HepG2 (cell line): ENCODE results near the gene FBN3. TPM values are rescaled to one million over a fixed set of nuclear protein-coding genes. Genes with fewer than 3 reads are reported as not detected.

Experiments used
- ATAC-seq: fragments of 200-7000 bp; cut with Tn5 transposase; 3 replicates; pipeline ENCODE4 v1.9.1; 2020; ENCODE audit warnings: mild to moderate bottlenecking, moderate library complexity
- BruUV-seq: library from RNA; stranded (reverse); fragments of 400-500 nt; replicated peaks from 2 replicates; lab custom pipeline; 2021; lab: Mats Ljungman, UMichigan
- CTCF ChIA-PET: fragments of 300-600 bp; formaldehyde crosslinking; extraction: SDS; loops from one replicate; lab custom pipeline; 2021; ENCODE audit warnings: low total read pairs, inconsistent platforms, low intra/inter-chr PET ratio; lab: Yijun Ruan, JAX
- POLR2A ChIA-PET: fragments of 350-600 bp; sonication (Branson Sonifier 250); formaldehyde crosslinking; loops from one replicate; lab custom pipeline; 2020; ENCODE audit warnings: antibody characterized with exemption, inconsistent platforms; lab: Yijun Ruan, JAX
- DNase-seq: peaks from one replicate; pipeline ENCODE4 v3.0.0-alpha.2; 2015; ENCODE audit warnings: low spot score
- FAIRE-seq: peaks from 3 replicates; lab custom pipeline; 2011; peaks lifted over from hg19 to GRCh38; lab: Jason Lieb, UNC
- H2AFZ ChIP-seq: one replicate; pipeline ENCODE4 v1.6.1; 2011; ENCODE audit warnings: low read length, inconsistent platforms
- H3K27ac ChIP-seq: fragments of 300-600 bp; 3 replicates; pipeline ENCODE4 v1.8.0; 2011; ENCODE audit warnings: mixed run types, mild to moderate bottlenecking, mixed read lengths, low read length, inconsistent platforms; ENCODE audit not compliant: insufficient read depth; ENCODE audit errors: extremely low read length
- H3K27me3 ChIP-seq, 2 experiments: fragments of 200-600 bp in 1 of 2; 2 replicates in 1 of 2; 3 replicates in 1 of 2; pipeline versions ENCODE4 v1.6.0 to v1.8.0; 2011; ENCODE audit warnings: low read length in 2 of 2, mild to moderate bottlenecking in 2 of 2, moderate library complexity in 2 of 2, inconsistent platforms in 1 of 2; ENCODE audit not compliant: insufficient read depth in 2 of 2, control insufficient read depth in 1 of 2
- H3K36me3 ChIP-seq, 2 experiments: fragments of 200-600 bp in 1 of 2; replicated peaks in 1 of 2; 2 replicates in 1 of 2; 3 replicates in 1 of 2; pipeline versions ENCODE4 v1.5.1 to v1.8.0; 2011; ENCODE audit warnings: low read length in 2 of 2, inconsistent platforms in 1 of 2; ENCODE audit not compliant: insufficient read depth in 2 of 2, control insufficient read depth in 1 of 2
- H3K4me1 ChIP-seq: 2 replicates; pipeline ENCODE4 v1.5.1; 2012; ENCODE audit warnings: low read length, inconsistent platforms; ENCODE audit not compliant: insufficient read depth
- H3K4me2 ChIP-seq: 2 replicates; pipeline ENCODE4 v1.6.0; 2011; ENCODE audit warnings: low read depth, low read length, inconsistent platforms
- H3K4me3 ChIP-seq, 3 experiments: fragments of 200-600 bp in 1 of 3; sonication (generic), shearing (Covaris generic) in 1 of 3; replicated peaks in 1 of 3; 2 replicates each; pipeline ENCODE4 v1.5.1; 2011 to 2016; ENCODE audit warnings: low read length in 3 of 3, inconsistent platforms in 2 of 3, low read depth in 2 of 3, mild to moderate bottlenecking in 2 of 3, control low read depth in 1 of 3, mixed read lengths in 1 of 3; ENCODE audit not compliant: insufficient read depth in 1 of 3
- H3K79me2 ChIP-seq: one replicate; pipeline ENCODE4 v1.6.1; 2011; ENCODE audit warnings: low read length, inconsistent platforms; ENCODE audit not compliant: insufficient read depth
- H3K9ac ChIP-seq: 2 replicates; pipeline ENCODE4 v1.6.0; 2011; ENCODE audit warnings: mild to moderate bottlenecking, low read depth, low read length, inconsistent platforms; ENCODE audit not compliant: insufficient read depth
- H3K9me3 ChIP-seq: 2 replicates; pipeline ENCODE4 v1.5.1; 2012; ENCODE audit warnings: mild to moderate bottlenecking, low read length
- H4K20me1 ChIP-seq: 2 replicates; pipeline ENCODE4 v1.6.0; 2011; ENCODE audit warnings: inconsistent platforms, mild to moderate bottlenecking, low read length, moderate library complexity; ENCODE audit not compliant: insufficient read depth
- FOXA3 ChIP-seq: IDR thresholded peaks from 2 replicates; pipeline ENCODE4 v1.6.1; 2016; ENCODE audit warnings: missing genetic modification reagents, missing compliant biosample characterization
- HDAC1 ChIP-seq: sonication (generic); formaldehyde crosslinking; IDR thresholded peaks from 2 replicates; pipeline ENCODE4 v1.5.1; 2020; ENCODE audit warnings: mild to moderate bottlenecking, missing genetic modification reagents
- JUN ChIP-seq: sonication (generic); formaldehyde crosslinking; IDR thresholded peaks from 2 replicates; pipeline ENCODE4 v1.4.0; 2020; ENCODE audit warnings: mild to moderate bottlenecking, missing genetic modification reagents
- MTA1 ChIP-seq: sonication (generic); formaldehyde crosslinking; IDR thresholded peaks from 2 replicates; pipeline ENCODE4 v1.4.0; 2020; ENCODE audit warnings: missing genetic modification reagents, mild to moderate bottlenecking, borderline replicate concordance
- PATZ1 ChIP-seq: sonication (generic); formaldehyde crosslinking; IDR thresholded peaks from 2 replicates; pipeline ENCODE4 v1.4.0; 2020; ENCODE audit warnings: missing genetic modification reagents
- PAWR ChIP-seq: sonication (generic); formaldehyde crosslinking; IDR thresholded peaks from 2 replicates; pipeline ENCODE4 v1.4.0; 2020; ENCODE audit warnings: missing genetic modification reagents, mild to moderate bottlenecking, borderline replicate concordance
- RCOR2 ChIP-seq: IDR thresholded peaks from 2 replicates; pipeline ENCODE4 v1.6.1; 2016; ENCODE audit warnings: missing biosample characterization, missing genetic modification reagents
- RNF2 ChIP-seq: fragments of 450-650 bp; conservative IDR thresholded peaks from 2 replicates; pipeline ENCODE4 v1.6.1; 2016; ENCODE audit warnings: low read depth
- SAP130 ChIP-seq: IDR thresholded peaks from 2 replicates; pipeline ENCODE4 v1.6.1; 2016; ENCODE audit warnings: low read depth
- TBX2 ChIP-seq: sonication (generic); formaldehyde crosslinking; IDR thresholded peaks from 2 replicates; pipeline ENCODE4 v1.5.0; 2020; ENCODE audit warnings: missing genetic modification reagents, mild to moderate bottlenecking, borderline replicate concordance
- TFDP2 ChIP-seq: sonication (generic); formaldehyde crosslinking; IDR thresholded peaks from 2 replicates; pipeline ENCODE4 v1.4.0; 2020; ENCODE audit warnings: missing genetic modification reagents
- ZBTB7A ChIP-seq: sonication (generic); formaldehyde crosslinking; IDR thresholded peaks from 2 replicates; pipeline ENCODE4 v1.8.0; 2022; ENCODE audit warnings: mild to moderate bottlenecking, missing genetic modification reagents
- ZFP62 ChIP-seq: sonication (generic); formaldehyde crosslinking; IDR thresholded peaks from 2 replicates; pipeline ENCODE4 v1.4.0; 2020; ENCODE audit warnings: missing genetic modification reagents
- ZNF138 ChIP-seq: sonication (generic); formaldehyde crosslinking; IDR thresholded peaks from 2 replicates; pipeline ENCODE4 v1.5.0; 2020; ENCODE audit warnings: mild to moderate bottlenecking, low read depth, missing genetic modification reagents
- ZNF234 ChIP-seq: sonication (generic); formaldehyde crosslinking; conservative IDR thresholded peaks from 2 replicates; pipeline ENCODE4 v1.5.1; 2020; ENCODE audit warnings: mild to moderate bottlenecking, missing genetic modification reagents
- ZNF629 ChIP-seq: sonication (generic); formaldehyde crosslinking; conservative IDR thresholded peaks from 2 replicates; pipeline ENCODE4 v1.5.0; 2020; ENCODE audit warnings: missing genetic modification reagents
- ZNF777 ChIP-seq: sonication (generic); formaldehyde crosslinking; IDR thresholded peaks from 2 replicates; pipeline ENCODE4 v1.4.0; 2020; ENCODE audit warnings: missing genetic modification reagents
- ZNF891 ChIP-seq: sonication (generic); formaldehyde crosslinking; IDR thresholded peaks from 2 replicates; pipeline ENCODE4 v1.5.0; 2020; ENCODE audit warnings: mild to moderate bottlenecking, missing genetic modification reagents
- WGBS: methylation state at CpG from one replicate; pipeline ENCODE4 v1.1.6; 2017; ENCODE audit warnings: low lambda C conversion rate; 5-methylcytosine and 5-hydroxymethylcytosine counted together
- in situ Hi-C: cut with HindIII; loops from 2 replicates; pipeline ENCODE4 v1.10.0; 2017; ENCODE audit warnings: low pct_unique_long_range_greater_than_20kb; ENCODE audit not compliant: extremely low pct_ligation_motif_present
- intact Hi-C: fragments of 100-400 bp; cut with micrococcal nuclease; formaldehyde crosslinking; loops from one replicate; pipeline ENCODE4 v1.10.0; 2022; ENCODE audit not compliant: unreplicated experiment
- polyA plus RNA-seq, 8 experiments: library from polyadenylated mRNA; depleted of rRNA in 3 of 8; stranded (reverse) in 7 of 8; unstranded in 1 of 8; fragments of >200 nt; fragmentation: Illumina TruSeq in 4 of 8; extraction: Trizol in 4 of 8; gene quantifications; 2 replicates each; pipeline versions ENCODE4 v1.2.1 to v1.2.3, GENCODE V29; 2011 to 2016; ENCODE audit warnings: low read depth in 4 of 8, missing spikeins in 1 of 8, mixed read lengths in 1 of 8; ENCODE audit not compliant: insufficient read depth in 1 of 8
- total RNA-seq, 5 experiments: library from RNA; depleted of rRNA; stranded (reverse); fragments of >200 nt; fragmentation: Illumina TruSeq; extraction: Trizol; gene quantifications; 2 replicates each; pipeline ENCODE4 v1.2.3, GENCODE V29; 2016; ENCODE audit warnings: low read depth in 1 of 5

Gene FBN3
- total and polyA plus RNA-seq, 2 of the 13 experiments (the other 11 are each of a cell fraction or from before 2014, with no cell fraction given), result 0.20 to 1.3 TPM

GRCh38 chr19:8150178-8150865, 930 bp upstream of the FBN3 start (continued):
- peak; percentile 72 for TF ChIP-seq TFDP2 (CRISPR knock-in tag)
- TF ChIP-seq ZBTB7A (CRISPR knock-in tag), result no peak
- 0 out of 2 replicates have a peak, but pooled peaks have one; percentile 34 for TF ChIP-seq HDAC1 (CRISPR knock-in tag)
- no peak for TF ChIP-seq ZNF138 (CRISPR knock-in tag)
- 0 out of 2 replicates have a peak, but pooled peaks have one; percentile 8 for TF ChIP-seq PATZ1 (CRISPR knock-in tag)
- no peak for TF ChIP-seq JUN

GRCh38 chr19:8148410-8149260, 757 bp downstream of the FBN3 start:
- peak overlapping the region; percentile 73 for H3K4me2 ChIP-seq
- FAIRE-seq, result no peak
- BruUV-seq, result no TSS peak
- H2AFZ ChIP-seq, result no peak overlapping the region
- no peak overlapping the region for H3K27ac ChIP-seq
- peaks cover 10 to 41% of the 10 kb centered on the region in 2 experiments; a peak in 4 of 5 replicates for H3K27me3 ChIP-seq
- peaks cover 67% of the 10 kb centered on the region for H3K4me1 ChIP-seq
- no peaks in the 10 kb centered on the region for H3K36me3 ChIP-seq
- POLR2A ChIA-PET, result no interaction called here
- no peaks in the 10 kb centered on the region for H4K20me1 ChIP-seq
- CTCF ChIA-PET, result no interaction called here
- no peak overlapping the region for H3K9ac ChIP-seq
- intact Hi-C loops, result no loop called here
- peak; percentile 18; the same call in 2 of the 3 replicates for ATAC-seq
- in situ Hi-C loops, result no loop called here
- no peak for DNase-seq
- no peaks in the 10 kb centered on the region for H3K79me2 ChIP-seq
- 17% methylated on average over 10 of the region's 50 CpGs for WGBS
- peak overlapping the region; percentile 37 to 64 (median 47); a peak in 5 of 6 replicates for H3K4me3 ChIP-seq
- no peaks in the 10 kb centered on the region for H3K9me3 ChIP-seq
- TF ChIP-seq RNF2 (no peak), FOXA3 (CRISPR knock-in tag) (no peak), SAP130 (peak; percentile 30; the same call in 1 of the 2 replicates), ZNF629 (CRISPR knock-in tag) (peak; percentile 97), RCOR2 (CRISPR knock-in tag) (peak; percentile 50; the same call in 1 of the 2 replicates), TBX2 (CRISPR knock-in tag) (no peak), MTA1 (CRISPR knock-in tag) (peak; percentile 33; the same call in 1 of the 2 replicates), ZNF234 (CRISPR knock-in tag) (no peak), ZFP62 (CRISPR knock-in tag) (no peak), ZNF777 (CRISPR knock-in tag) (peak; percentile 66), ZBTB7A (CRISPR knock-in tag) (peak; percentile 16; the same call in 1 of the 2 replicates), PAWR (no peak), ZNF891 (CRISPR knock-in tag) (no peak)
